Measurements from ENCODE around the gene CCDC148.

Gene CCDC148

GRCh38 chr2:158498749-158499136 is 42.2 kb upstream of the CCDC148 start:
- peaks cover 2% of the 10 kb centered on the region for H3K4me1 ChIP-seq (ENCODE audit: insufficient read depth, insufficient read length)
- no peak overlapping the region for H3K9ac ChIP-seq (ENCODE audit: insufficient read length, low read depth)
- H3K27me3 ChIP-seq (ENCODE audit: insufficient read depth, insufficient read length): no peaks in the 10 kb centered on the region
- H3K36me3 ChIP-seq (ENCODE audit: insufficient read depth, insufficient read length, low read length): peaks cover 15% of the 10 kb centered on the region
- no peak for DNase-seq (ENCODE audit: low read depth, low spot score)
- H3K9me3 ChIP-seq (ENCODE audit: insufficient read depth, low read length): no peaks in the 10 kb centered on the region
- TF ChIP-seq YY1 (IDR thresholded peaks at IDR 0.05; ENCODE audit: insufficient read depth, insufficient read length) (no peak), SUZ12 (IDR thresholded peaks at IDR 0.05; ENCODE audit: extremely low read depth, insufficient read depth, insufficient read length) (no peak), ZNF274 (IDR thresholded peaks at IDR 0.05; ENCODE audit: low read depth, low read length) (no peak)
- no peak overlapping the region for H3K4me3 ChIP-seq (ENCODE audit: insufficient read length, low read depth)

DNA sequence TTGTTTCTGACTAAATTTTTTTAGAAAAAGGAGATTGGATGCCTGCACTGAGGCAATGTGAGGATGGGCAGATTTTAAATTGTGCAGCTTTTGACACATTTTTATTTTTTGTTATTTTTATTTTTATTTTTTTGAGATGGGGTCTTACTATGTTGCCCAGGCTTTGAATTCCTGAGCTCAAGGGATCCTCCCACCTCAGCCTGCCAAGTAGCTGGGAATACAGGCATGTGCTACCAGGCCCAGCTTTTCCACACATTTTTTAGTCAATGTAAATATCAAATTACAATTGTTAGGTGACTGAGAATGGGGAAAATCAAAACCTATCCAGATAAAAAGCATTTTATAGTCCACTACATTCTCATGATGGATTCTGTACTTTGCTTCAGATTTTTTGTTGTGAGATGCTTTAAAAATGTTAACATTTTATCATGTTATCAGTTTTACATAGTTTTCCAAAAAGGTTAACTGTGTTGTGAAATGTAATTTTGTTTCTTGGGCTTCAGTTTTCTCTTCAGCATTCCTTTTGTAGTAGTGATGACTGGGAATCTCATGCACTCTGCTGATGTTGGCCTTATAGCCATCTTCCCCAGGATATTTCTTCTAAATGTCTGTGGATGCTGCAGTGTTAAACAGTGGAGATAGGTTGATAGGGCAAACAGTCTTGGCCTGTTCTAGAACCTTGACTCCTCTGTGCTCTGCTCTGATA is 41.6 kb upstream of the CCDC148 start:
- no peaks in the 10 kb centered on the region for H3K27me3 ChIP-seq (ENCODE audit: insufficient read depth, insufficient read length)
- TF ChIP-seq ZNF274 (IDR thresholded peaks at IDR 0.05; ENCODE audit: low read depth, low read length) (no peak), SUZ12 (IDR thresholded peaks at IDR 0.05; ENCODE audit: extremely low read depth, insufficient read depth, insufficient read length) (no peak), YY1 (IDR thresholded peaks at IDR 0.05; ENCODE audit: insufficient read depth, insufficient read length) (no peak)
- H3K4me3 ChIP-seq (ENCODE audit: insufficient read length, low read depth): no peak overlapping the region
- no peak for DNase-seq (ENCODE audit: low read depth, low spot score)
- peaks cover 2% of the 10 kb centered on the region for H3K4me1 ChIP-seq (ENCODE audit: insufficient read depth, insufficient read length)
- H3K36me3 ChIP-seq (ENCODE audit: insufficient read depth, insufficient read length, low read length): peaks cover 15% of the 10 kb centered on the region
- no peak overlapping the region for H3K9ac ChIP-seq (ENCODE audit: insufficient read length, low read depth)
- H3K9me3 ChIP-seq (ENCODE audit: insufficient read depth, low read length): no peaks in the 10 kb centered on the region

GRCh38 chr2:158497486-158497885 is 40.9 kb upstream of the CCDC148 start:
- peaks cover 15% of the 10 kb centered on the region for H3K36me3 ChIP-seq (ENCODE audit: insufficient read depth, insufficient read length, low read length)
- H3K27me3 ChIP-seq (ENCODE audit: insufficient read depth, insufficient read length): no peaks in the 10 kb centered on the region
- H3K4me1 ChIP-seq (ENCODE audit: insufficient read depth, insufficient read length): peaks cover 2% of the 10 kb centered on the region
- TF ChIP-seq YY1 (IDR thresholded peaks at IDR 0.05; ENCODE audit: insufficient read depth, insufficient read length) (no peak), SUZ12 (IDR thresholded peaks at IDR 0.05; ENCODE audit: extremely low read depth, insufficient read depth, insufficient read length) (no peak), ZNF274 (IDR thresholded peaks at IDR 0.05; ENCODE audit: low read depth, low read length) (no peak)
- H3K9ac ChIP-seq (ENCODE audit: insufficient read length, low read depth): no peak overlapping the region
- no peak overlapping the region for H3K4me3 ChIP-seq (ENCODE audit: insufficient read length, low read depth)
- H3K9me3 ChIP-seq (ENCODE audit: insufficient read depth, low read length): no peaks in the 10 kb centered on the region
- DNase-seq (ENCODE audit: low read depth, low spot score): no peak

DNA sequence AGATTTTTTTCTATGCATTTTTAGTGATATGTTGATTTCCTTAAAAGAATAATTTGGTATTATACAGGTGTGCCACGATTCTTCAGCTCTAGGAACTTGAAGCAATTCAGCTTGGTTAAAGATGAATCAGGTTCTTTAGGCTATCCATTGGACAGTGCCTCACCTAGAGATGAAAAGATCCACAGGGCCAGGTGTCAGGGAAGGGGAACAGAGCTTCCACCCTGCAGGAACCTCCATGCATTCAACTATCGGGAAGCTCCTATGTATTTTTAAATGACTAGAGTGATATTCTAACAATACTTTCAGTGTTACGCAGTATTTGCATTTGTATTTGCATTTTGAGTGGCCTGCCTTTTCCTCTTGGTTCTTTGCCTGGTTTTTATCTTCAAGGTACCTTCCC is 40.4 kb upstream of the CCDC148 start:
- Histone ChIP-seq H3K36me3 (ENCODE audit: insufficient read depth, insufficient read length, low read length) (peaks cover 15% of the 10 kb centered on the region), H3K4me1 (ENCODE audit: insufficient read depth, insufficient read length) (peaks cover 2% of the 10 kb centered on the region), H3K4me3 (ENCODE audit: insufficient read length, low read depth) (no peak overlapping the region), H3K27me3 (ENCODE audit: insufficient read depth, insufficient read length) (no peaks in the 10 kb centered on the region), H3K9ac (ENCODE audit: insufficient read length, low read depth) (no peak overlapping the region), H3K9me3 (ENCODE audit: insufficient read depth, low read length) (no peaks in the 10 kb centered on the region)
- DNase-seq (ENCODE audit: low read depth, low spot score): no peak
- no peak for TF ChIP-seq YY1 (IDR thresholded peaks at IDR 0.05; ENCODE audit: insufficient read depth, insufficient read length)
- TF ChIP-seq SUZ12 (IDR thresholded peaks at IDR 0.05; ENCODE audit: extremely low read depth, insufficient read depth, insufficient read length): no peak
- no peak for TF ChIP-seq ZNF274 (IDR thresholded peaks at IDR 0.05; ENCODE audit: low read depth, low read length)

DNA sequence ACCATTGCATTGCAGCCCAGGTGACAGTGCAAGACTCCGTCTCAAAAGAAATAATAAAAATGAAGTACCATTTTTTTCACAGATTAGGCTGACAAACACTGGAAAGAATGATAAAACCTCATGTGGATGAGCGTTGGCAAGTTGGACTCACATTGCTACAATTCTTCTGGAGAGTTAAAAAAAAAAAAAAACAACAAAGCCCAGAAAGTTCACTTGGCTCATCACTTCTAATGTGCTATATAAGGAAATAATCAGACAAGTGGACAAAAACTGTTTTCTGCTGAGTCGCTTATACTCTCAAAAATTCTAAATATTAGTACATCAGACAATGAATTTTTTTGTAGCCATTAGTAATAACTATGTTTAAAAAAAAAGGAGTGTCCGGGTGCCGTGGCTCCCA is 38.6 kb upstream of the CCDC148 start:
- no peaks in the 10 kb centered on the region for H3K27me3 ChIP-seq (ENCODE audit: insufficient read depth, insufficient read length)
- no peak for TF ChIP-seq SUZ12 (IDR thresholded peaks at IDR 0.05; ENCODE audit: extremely low read depth, insufficient read depth, insufficient read length)
- no peak for TF ChIP-seq ZNF274 (IDR thresholded peaks at IDR 0.05; ENCODE audit: low read depth, low read length)
- TF ChIP-seq YY1 (IDR thresholded peaks at IDR 0.05; ENCODE audit: insufficient read depth, insufficient read length): no peak
- H3K36me3 ChIP-seq (ENCODE audit: insufficient read depth, insufficient read length, low read length): peaks cover 4% of the 10 kb centered on the region
- H3K9ac ChIP-seq (ENCODE audit: insufficient read length, low read depth): no peak overlapping the region
- DNase-seq (ENCODE audit: low read depth, low spot score): no peak
- H3K4me3 ChIP-seq (ENCODE audit: insufficient read length, low read depth): no peak overlapping the region
- H3K9me3 ChIP-seq (ENCODE audit: insufficient read depth, low read length): no peaks in the 10 kb centered on the region
- H3K4me1 ChIP-seq (ENCODE audit: insufficient read depth, insufficient read length): peaks cover 2% of the 10 kb centered on the region

- Histone ChIP-seq H3K4me3 (ENCODE audit: insufficient read length, low read depth) (no peak overlapping the region), H3K4me1 (ENCODE audit: insufficient read depth, insufficient read length) (peaks cover 2% of the 10 kb centered on the region), H3K36me3 (ENCODE audit: insufficient read depth, insufficient read length, low read length) (no peaks in the 10 kb centered on the region), H3K27me3 (ENCODE audit: insufficient read depth, insufficient read length) (no peaks in the 10 kb centered on the region), H3K9me3 (ENCODE audit: insufficient read depth, low read length) (no peaks in the 10 kb centered on the region), H3K9ac (ENCODE audit: insufficient read length, low read depth) (no peak overlapping the region)
- DNase-seq (ENCODE audit: low read depth, low spot score): no peak
- TF ChIP-seq ZNF274 (IDR thresholded peaks at IDR 0.05; ENCODE audit: low read depth, low read length): no peak
- TF ChIP-seq YY1 (IDR thresholded peaks at IDR 0.05; ENCODE audit: insufficient read depth, insufficient read length): no peak
- TF ChIP-seq SUZ12 (IDR thresholded peaks at IDR 0.05; ENCODE audit: extremely low read depth, insufficient read depth, insufficient read length): no peak
These were observed 36.9 kb upstream of the CCDC148 start for GRCh38 chr2:158493458-158493857.

DNA sequence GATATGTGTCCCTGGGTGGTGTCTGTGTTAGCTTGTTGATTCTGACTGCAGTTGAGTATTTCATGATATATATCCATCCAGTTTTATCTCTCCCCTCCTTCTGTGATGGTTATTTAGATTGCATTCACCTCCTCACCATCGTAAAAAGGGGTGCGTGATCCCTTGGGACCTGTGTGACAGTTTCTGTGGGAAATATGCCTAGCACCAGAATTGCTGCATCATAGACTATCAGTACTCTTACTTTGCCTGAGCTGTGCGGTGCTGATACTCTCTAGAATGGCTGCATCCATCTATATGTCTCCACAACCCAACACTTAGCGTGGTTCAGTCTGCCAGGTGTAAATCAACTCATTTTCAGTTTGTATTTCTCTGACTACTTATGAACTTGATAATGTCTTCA is 34.5 kb upstream of the CCDC148 start:
- DNase-seq (ENCODE audit: low read depth, low spot score): no peak
- H3K9ac ChIP-seq (ENCODE audit: insufficient read length, low read depth): no peak overlapping the region
- TF ChIP-seq YY1 (IDR thresholded peaks at IDR 0.05; ENCODE audit: insufficient read depth, insufficient read length): no peak
- H3K36me3 ChIP-seq (ENCODE audit: insufficient read depth, insufficient read length, low read length): no peaks in the 10 kb centered on the region
- no peaks in the 10 kb centered on the region for H3K4me1 ChIP-seq (ENCODE audit: insufficient read depth, insufficient read length)
- no peaks in the 10 kb centered on the region for H3K9me3 ChIP-seq (ENCODE audit: insufficient read depth, low read length)
- no peaks in the 10 kb centered on the region for H3K27me3 ChIP-seq (ENCODE audit: insufficient read depth, insufficient read length)
- H3K4me3 ChIP-seq (ENCODE audit: insufficient read length, low read depth): no peak overlapping the region
